Skin of body (tissue), 2 donors: ENCODE measurements around the gene POLG. TPM values are rescaled to one million over a fixed set of nuclear protein-coding genes. Genes with fewer than 3 reads are reported as not detected.

Experiments
- DNase-seq: peaks from one replicate; lab custom pipeline; 2025; lab: John Stamatoyannopoulos, UW
- total RNA-seq: library from RNA; depleted of rRNA; stranded (reverse); fragments of >200 nt; gene quantifications from one replicate; pipeline ENCODE4 v1.2.3, GENCODE V29; 2014

The POLG gene
- total RNA-seq, 1 donor from 2014 or later: 37.9 TPM

- DNase-seq: no peak
Measured at GRCh38 chr15:89356634-89357298, 22.1 kb upstream of the POLG start.

- DNase-seq: no peak
Measured at GRCh38 chr15:89353991-89354390, 19.4 kb upstream of the POLG start.

DNA sequence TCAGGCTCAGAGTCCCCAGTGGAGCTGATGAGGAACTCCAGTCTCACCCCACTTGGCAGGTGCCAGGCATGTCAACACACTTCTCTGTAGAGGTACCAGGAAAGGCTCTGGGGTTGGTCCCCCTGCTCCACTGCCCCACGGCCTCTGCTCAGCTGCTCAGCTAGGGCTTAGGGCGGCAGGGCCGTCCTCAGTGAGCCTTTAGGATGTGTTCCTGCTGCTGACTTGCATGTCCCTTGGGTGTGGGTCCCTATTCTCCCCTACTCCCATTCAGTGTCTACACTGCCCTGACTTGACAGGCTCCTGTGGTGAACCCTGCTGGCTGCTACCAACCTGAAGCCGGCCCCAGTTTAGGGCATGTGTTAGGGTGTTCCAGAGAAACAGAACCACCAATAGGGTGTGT, 17.9 kb upstream of the POLG start:
- DNase-seq: no peak

- DNase-seq: no peak
Measured at GRCh38 chr15:89349206-89349558, 14.6 kb upstream of the POLG start.

DNA sequence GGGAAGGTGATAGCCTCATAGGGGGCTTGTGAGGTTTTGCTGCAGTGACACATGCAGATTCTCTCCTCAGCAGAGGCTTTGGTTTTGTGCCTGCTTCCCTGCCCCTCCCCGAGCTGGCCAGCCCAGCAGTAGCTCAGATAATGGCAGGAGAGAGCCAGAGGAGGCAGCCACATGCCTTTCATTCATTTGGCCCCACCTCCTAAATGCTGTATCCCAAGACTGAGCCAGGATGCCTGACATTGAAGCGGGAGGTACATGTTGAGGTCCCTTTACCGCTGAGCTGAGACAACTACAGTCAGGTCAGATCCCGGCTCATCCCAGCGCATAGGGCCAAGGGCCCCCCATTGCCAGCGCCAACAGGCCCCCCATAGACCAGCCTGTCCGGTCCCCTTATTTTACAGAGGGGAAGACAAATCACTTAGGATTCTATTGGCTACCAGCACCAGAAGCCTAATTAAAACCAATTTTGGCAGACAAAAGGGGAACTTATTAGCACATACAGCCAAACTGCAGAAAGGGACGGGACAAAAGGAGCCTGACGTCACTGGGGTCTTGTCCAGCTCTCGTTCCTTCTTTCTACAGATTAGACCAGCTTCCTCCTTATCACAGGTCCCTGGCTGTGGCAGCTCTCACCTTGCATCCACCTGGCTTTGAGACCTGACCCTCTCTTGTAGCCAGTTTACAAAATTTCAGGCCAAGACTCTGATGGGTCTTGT, 12.1 kb upstream of the POLG start:
- no peak for DNase-seq

DNA sequence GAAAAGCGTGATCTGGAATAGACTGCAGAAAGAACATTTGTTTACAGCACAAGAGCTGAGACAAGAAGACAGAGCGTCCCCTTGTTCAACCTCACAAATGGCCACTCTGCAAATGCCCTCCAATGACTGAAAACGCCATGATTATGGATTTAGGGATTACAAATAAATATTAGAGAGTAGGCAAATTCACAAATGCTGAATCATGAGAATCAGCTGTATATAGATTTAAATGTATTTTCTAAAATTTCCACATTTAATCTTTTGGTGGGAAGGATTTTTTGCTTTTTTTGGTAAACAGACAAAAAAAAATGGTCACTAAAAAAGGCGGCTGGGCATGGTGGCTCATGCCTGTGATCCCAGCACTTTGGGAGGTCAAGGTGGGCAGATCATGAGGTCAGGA, 10.6 kb upstream of the POLG start:
- no peak for DNase-seq

DNA sequence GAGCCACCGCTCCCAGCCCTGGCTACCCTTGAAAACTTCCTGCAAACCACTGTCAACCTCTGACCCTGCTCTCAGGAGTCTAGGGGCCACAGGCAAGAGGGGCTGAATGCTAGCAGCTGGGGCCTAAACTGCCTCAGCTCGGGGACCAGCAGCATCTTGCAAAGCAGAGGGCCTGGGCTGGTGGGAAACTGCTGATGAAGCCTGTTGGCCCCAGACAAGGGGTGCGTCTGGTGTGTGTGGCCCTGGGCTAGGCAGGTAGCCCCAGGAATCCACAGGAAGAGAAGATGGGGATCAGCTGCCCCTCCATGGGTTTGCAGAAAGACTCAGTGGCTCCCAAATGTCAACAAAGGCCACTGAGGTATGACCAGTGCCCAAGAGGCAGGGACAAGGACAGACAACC, 8.2 kb upstream of the POLG start:
- DNase-seq: no peak

DNA sequence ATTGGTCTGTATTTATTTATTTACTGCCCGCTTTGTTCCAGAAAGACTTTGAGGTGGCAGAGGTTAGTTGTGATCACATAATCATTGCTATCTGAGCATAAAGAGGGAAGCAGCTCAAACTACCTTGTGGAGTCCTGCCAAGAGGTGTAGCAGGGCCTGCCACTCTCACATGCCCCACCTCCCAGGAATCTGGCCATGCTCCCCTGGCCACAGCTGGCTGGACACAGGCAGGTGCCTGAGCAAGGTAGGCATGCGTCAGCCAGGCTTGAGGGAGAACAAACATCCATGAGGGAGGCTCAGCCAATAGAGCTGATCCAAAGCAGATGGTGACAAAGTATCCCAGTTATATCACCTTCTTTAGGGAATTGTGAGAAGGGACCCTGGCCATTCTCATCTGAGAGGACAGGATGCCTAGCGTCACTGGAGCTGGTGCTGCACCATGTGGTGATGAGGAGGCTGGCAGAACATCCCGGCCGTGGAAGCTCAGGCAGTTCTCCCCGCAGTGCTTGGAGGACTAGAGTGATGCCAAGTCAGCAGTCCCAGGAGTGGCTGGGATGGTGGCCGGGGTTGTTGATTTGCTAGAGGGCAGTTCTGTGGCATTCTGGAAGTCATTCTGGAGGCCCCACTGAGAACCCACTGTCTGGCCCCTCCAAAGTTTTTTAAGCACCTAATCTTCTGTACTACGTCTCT, 6.8 kb upstream of the POLG start:
- DNase-seq: no peak

- DNase-seq: no peak
Measured at GRCh38 chr15:89340573-89340972, 5.9 kb upstream of the POLG start.

- no peak for DNase-seq
Measured at GRCh38 chr15:89338036-89338435, 3.4 kb upstream of the POLG start.

GRCh38 chr15:89335298-89336041, 846 bp upstream of the POLG start:
- DNase-seq: no peak

GRCh38 chr15:89333959-89334509, 590 bp downstream of the POLG start:
- no peak for DNase-seq

DNA sequence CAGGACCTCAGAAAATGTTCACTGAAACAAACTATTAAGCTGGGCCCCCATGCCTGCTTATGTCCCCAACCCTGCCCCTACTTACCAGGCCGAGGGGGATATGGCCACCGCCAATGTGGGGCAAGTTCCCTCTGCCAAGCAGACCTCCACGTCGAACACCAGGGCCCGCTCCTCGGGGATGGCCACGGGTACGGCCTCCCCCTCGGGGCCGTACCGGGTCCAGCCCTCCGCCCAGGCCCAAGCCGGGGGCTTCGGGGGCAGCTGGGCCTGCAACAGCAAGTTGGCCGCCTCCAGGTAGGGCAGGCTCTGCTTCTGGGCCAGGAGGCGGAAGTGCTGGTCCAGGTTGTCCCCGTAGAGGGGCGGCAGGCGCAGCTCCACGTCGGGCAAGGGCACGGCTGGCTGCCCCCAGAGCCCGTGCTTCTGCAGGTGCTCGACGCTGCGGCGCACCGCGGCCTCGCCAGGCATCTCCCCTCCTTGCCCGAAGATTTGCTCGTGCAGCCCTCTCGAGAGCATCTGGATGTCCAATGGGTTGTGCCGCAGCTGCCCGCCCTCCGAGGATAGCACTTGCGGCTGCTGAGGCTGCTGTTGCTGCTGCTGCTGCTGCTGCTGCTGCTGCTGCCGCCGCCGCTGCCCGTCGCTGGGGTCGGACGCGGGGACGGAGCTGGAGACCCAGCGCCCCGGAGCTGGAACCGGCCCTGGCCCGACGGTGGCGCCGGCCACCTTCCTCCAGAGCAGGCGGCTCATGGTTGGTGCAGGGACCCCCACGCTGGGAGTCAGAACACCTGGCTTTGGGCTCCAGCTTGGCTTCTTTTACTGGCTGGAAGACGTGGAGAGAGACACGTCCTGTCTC, 1.4 kb downstream of the POLG start:
- no peak for DNase-seq

GRCh38 chr15:89332446-89332845, 2.2 kb downstream of the POLG start:
- DNase-seq: no peak

DNA sequence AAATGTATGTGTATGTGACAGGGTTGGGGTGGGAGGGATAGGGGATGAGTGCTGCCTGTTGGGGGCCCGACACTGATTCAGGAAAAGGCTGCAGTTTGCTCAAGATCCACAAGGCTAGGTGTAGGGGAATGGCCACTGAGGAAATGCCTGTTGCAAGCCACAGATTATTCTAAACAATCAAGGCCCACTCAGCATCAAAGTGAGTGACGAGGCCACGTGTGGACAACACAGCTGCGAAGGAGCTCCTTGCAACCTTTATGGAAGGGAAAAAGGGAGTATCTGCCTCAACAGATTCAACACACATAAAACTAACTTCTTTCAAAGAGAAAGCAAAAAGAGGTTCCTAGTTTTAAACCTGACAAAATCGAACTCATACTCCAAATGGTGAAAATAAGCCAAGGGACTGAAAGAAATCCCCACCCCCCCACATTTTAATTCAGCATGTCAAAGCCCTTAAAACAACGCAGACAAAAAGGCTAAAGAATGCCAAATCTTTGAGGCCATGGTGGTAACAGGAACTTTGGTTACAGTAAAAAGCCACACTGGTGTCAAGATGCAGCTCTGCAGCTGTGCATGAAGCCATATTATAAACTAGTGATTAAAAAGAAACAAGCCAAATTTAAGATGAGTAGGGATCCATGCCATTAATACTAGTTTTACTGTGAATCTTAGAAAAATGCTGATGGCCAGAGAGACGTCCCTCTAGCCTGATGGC, 3.6 kb downstream of the POLG start:
- DNase-seq: no peak

DNA sequence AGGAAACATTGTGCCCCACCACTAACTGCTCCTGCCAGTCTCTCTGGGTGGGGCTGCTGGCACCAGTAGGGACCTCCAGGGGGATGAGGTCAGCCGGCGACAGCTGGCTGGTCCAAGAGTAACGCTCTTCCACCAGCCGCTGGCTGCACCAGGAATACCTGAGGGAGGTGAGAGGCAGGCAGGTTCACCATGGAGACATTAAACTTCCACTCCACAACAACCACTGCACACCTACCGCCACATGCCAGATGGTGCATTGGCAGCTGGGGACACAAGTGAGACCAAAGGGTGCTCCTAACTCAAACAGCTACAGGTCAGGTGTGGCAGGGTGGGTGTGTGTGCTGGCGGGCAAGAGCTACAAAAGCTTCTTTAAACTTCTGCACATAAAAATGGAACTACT, 4.5 kb downstream of the POLG start:
- no peak for DNase-seq

DNA sequence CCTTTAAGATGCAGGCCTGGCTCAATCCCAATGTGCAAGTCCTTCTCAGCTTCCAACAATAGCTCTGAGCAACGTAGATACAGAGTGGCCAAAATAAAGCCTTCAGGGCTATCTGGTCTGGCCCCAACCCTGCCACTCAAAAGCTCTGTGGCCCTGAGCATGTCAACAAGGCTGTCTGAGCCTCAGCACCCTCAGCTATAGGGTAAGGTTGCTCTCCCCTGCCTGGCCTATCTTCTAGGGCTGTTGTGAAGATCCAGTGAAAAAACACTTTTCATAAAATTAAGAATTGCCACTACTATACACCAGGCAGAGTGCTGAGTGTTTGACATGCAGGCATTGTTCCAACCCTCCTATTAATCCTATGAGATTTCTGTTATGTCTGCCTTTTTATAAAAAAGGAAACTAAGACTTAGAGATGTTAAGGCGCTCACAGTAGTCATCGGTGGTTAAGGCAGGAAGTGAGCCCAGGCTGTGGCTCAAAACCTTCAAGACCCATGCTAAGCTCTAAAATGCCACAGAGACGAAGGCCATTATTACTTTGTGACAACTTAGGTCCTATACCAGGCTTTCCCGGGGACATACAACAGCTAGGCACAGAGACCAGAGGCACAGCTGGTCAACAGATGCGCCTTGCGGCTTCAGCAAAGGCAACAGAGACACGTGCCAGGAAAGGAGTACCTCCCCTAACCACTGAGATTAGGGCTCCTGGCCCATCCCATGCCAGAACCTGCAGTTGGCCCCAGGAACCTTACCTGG, 5.1 kb downstream of the POLG start:
- no peak for DNase-seq

- no peak for DNase-seq
Measured at GRCh38 chr15:89328398-89329254, 6.0 kb downstream of the POLG start.
